HG02571 (cell line): ENCODE data around the gene UPK3B.
"Not testable (repeated sequence)": the region's sequence is repeated elsewhere in the genome, so short reads cannot be mapped to it uniquely, and the experiment has no call there.

ENCODE experiments used
- ATAC-seq: cut with Tn5 transposase; IDR thresholded peaks from one replicate; pipeline ENCODE4 v1.9.1; 2021; ENCODE audit warnings: mild to moderate bottlenecking, moderate library complexity; ENCODE audit not compliant: unreplicated experiment

The UPK3B gene

GRCh38 chr7:76509931-76510877, at the start of gene UPK3B:
UPK3B (plus strand) TSS chr7:76510552; CDS start chr7:76510653, 101 bp downstream.
- ATAC-seq, result no peak

- not testable (repeated sequence) for ATAC-seq
These were observed 49.6 kb upstream of the UPK3B start for GRCh38 chr7:76460767-76461166.

- peak; percentile 96 for ATAC-seq
These were observed 48.8 kb upstream of the UPK3B start, which contains the start of gene DTX2 for GRCh38 chr7:76461464-76462101. DTX2 (plus strand) TSS chr7:76461709; CDS start chr7:76480510, 18,801 bp downstream.

GRCh38 chr7:76462271-76462882, 48.0 kb upstream of the UPK3B start:
- peak; percentile 7 for ATAC-seq

GRCh38 chr7:76464959-76465358, 45.4 kb upstream of the UPK3B start:
- ATAC-seq, result not testable (repeated sequence)

- not testable (repeated sequence) for ATAC-seq
These were observed 44.4 kb upstream of the UPK3B start for GRCh38 chr7:76465950-76466349.

GRCh38 chr7:76467743-76468404, 42.5 kb upstream of the UPK3B start:
- ATAC-seq, result not testable (repeated sequence)

- not testable (repeated sequence) for ATAC-seq
These were observed 38.7 kb upstream of the UPK3B start for GRCh38 chr7:76471556-76472221.

- ATAC-seq, result not testable (repeated sequence)
These were observed 37.3 kb upstream of the UPK3B start for GRCh38 chr7:76473097-76473496.

- not testable (repeated sequence) for ATAC-seq
These were observed 34.1 kb upstream of the UPK3B start for GRCh38 chr7:76476280-76476679.

- not testable (repeated sequence) for ATAC-seq
These were observed 33.4 kb upstream of the UPK3B start for GRCh38 chr7:76476742-76477474.

GRCh38 chr7:76479628-76480027, 30.7 kb upstream of the UPK3B start:
- not testable (repeated sequence) for ATAC-seq

GRCh38 chr7:76480403-76481253, 29.7 kb upstream of the UPK3B start:
- not testable (repeated sequence) for ATAC-seq

GRCh38 chr7:76482660-76483059, 27.7 kb upstream of the UPK3B start:
- ATAC-seq, result not testable (repeated sequence)

GRCh38 chr7:76483081-76483480, 27.3 kb upstream of the UPK3B start:
- not testable (repeated sequence) for ATAC-seq

GRCh38 chr7:76484456-76484855, 25.9 kb upstream of the UPK3B start:
- not testable (repeated sequence) for ATAC-seq

- ATAC-seq, result not testable (repeated sequence)
These were observed 24.3 kb upstream of the UPK3B start for GRCh38 chr7:76485822-76486610.

GRCh38 chr7:76486618-76487017, 23.7 kb upstream of the UPK3B start:
- ATAC-seq, result peak; percentile 99
